Peyer's patch (tissue), 4 donors: Measurements from ENCODE around the gene SLC1A5. TPM values are rescaled to one million over a fixed set of nuclear protein-coding genes. Genes with fewer than 3 reads are reported as not detected.

Source experiments
- DNase-seq, 3 donors: peaks; one replicate each; pipeline ENCODE4 v3.0.0-alpha.2; 2017 to 2019
- H3K27ac ChIP-seq, 4 donors: fragments of 200-600 bp; sonication (generic); one replicate each; pipeline ENCODE4 v1.5.1; 2016 to 2019
- H3K27me3 ChIP-seq, 2 donors: fragments of 200-600 bp; sonication (generic); one replicate each; pipeline ENCODE4 v1.5.1; 2019
- H3K36me3 ChIP-seq, 3 donors: fragments of 200-600 bp; sonication (generic); one replicate each; pipeline ENCODE4 v1.5.1; 2016 to 2019
- H3K4me1 ChIP-seq, 4 donors: fragments of 200-600 bp; sonication (generic); one replicate each; pipeline ENCODE4 v1.5.1; 2016 to 2019
- H3K4me3 ChIP-seq, 4 donors: fragments of 200-600 bp; sonication (generic); 1 replicate in 3 of 4; 2 replicates in 1 of 4; pipeline ENCODE4 v1.5.1; 2016 to 2019; ENCODE audit warnings: mild to moderate bottlenecking in 1 of 4
- H3K9me3 ChIP-seq, 4 donors: fragments of 200-600 bp; sonication (generic); one replicate each; pipeline ENCODE4 v1.5.1; 2016 to 2019; ENCODE audit warnings: mild to moderate bottlenecking in 1 of 4
- CTCF ChIP-seq, 6 experiments: fragments of 450-650 bp in 4 of 6; fragments of 200-600 bp in 2 of 6; sonication (generic) in 1 of 6; IDR thresholded peaks; one replicate each; pipeline ENCODE4 v1.5.1; 2017 to 2019; ENCODE audit warnings: antibody characterized with exemption in 6 of 6, mild to moderate bottlenecking in 3 of 6, moderate library complexity in 1 of 6
- POLR2A ChIP-seq, 2 donors: fragments of 450-650 bp; IDR thresholded peaks; one replicate each; pipeline ENCODE4 v1.5.1; 2017; ENCODE audit warnings: antibody characterized with exemption in 2 of 2, mild to moderate bottlenecking in 2 of 2, moderate library complexity in 2 of 2
- total RNA-seq, 4 donors: library from RNA; depleted of rRNA; stranded (reverse); fragments of >200 nt; gene quantifications; one replicate each; pipeline ENCODE4 v1.1.0, GENCODE V29; 2016

The SLC1A5 gene
- total RNA-seq = 10 to 100 TPM; 19.8 to 34.7 (median 31.2) TPM

- H3K4me3 ChIP-seq = peak within 1 kb of the TSS; percentile 82 to 90 (median 86)
- no peaks in the 10 kb centered on the region for H3K9me3 ChIP-seq
- TF ChIP-seq CTCF (IDR thresholded peaks at IDR 0.05) = no peak
- peak; percentile 97 to 98 for TF ChIP-seq POLR2A (IDR thresholded peaks at IDR 0.05)
- H3K27ac ChIP-seq = peak within 1 kb of the TSS; percentile 80 to 96 (median 86)
- peaks cover 0 to 33% (median 16%) of the 10 kb centered on the region in 4 donors for H3K4me1 ChIP-seq
- H3K27me3 ChIP-seq = no peaks in the 10 kb centered on the region
- peaks cover 0 to 2% (median 0%) of the 10 kb centered on the region in 3 donors for H3K36me3 ChIP-seq
- DNase-seq = peak; percentile 96 to 100 (median 99)
Observed at GRCh38 chr19:46788262-46788967, at the start of gene SLC1A5. Gene SLC1A5 (minus strand): TSS chr19:46788594. CDS start chr19:46787965, 629 bp downstream.

GRCh38 chr19:46838160-46838559 lies 49.8 kb upstream of the SLC1A5 start:
- Histone ChIP-seq H3K36me3 (peaks cover 0 to 39% (median 0%) of the 10 kb centered on the region in 3 donors), H3K9me3 (no peaks in the 10 kb centered on the region), H3K4me3 (no peak overlapping the region), H3K4me1 (peaks cover 0 to 12% (median 0%) of the 10 kb centered on the region in 4 donors), H3K27ac (no peak overlapping the region), H3K27me3 (no peaks in the 10 kb centered on the region)
- TF ChIP-seq POLR2A (IDR thresholded peaks at IDR 0.05) = no peak
- TF ChIP-seq CTCF (IDR thresholded peaks at IDR 0.05) = no peak
- DNase-seq = no peak

- no peaks in the 10 kb centered on the region for H3K27me3 ChIP-seq
- H3K9me3 ChIP-seq = no peaks in the 10 kb centered on the region
- H3K27ac ChIP-seq = no peak overlapping the region
- peaks cover 0 to 27% (median 0%) of the 10 kb centered on the region in 3 donors for H3K36me3 ChIP-seq
- TF ChIP-seq POLR2A (IDR thresholded peaks at IDR 0.05) (no peak), CTCF (IDR thresholded peaks at IDR 0.05) (no peak)
- H3K4me1 ChIP-seq = no peaks in the 10 kb centered on the region
- H3K4me3 ChIP-seq = no peak overlapping the region
- no peak for DNase-seq
Observed at GRCh38 chr19:46834984-46835383, 46.6 kb upstream of the SLC1A5 start.

- H3K4me3 ChIP-seq = no peak overlapping the region
- no peak overlapping the region for H3K27ac ChIP-seq
- H3K9me3 ChIP-seq = no peaks in the 10 kb centered on the region
- peaks cover 0 to 18% (median 0%) of the 10 kb centered on the region in 3 donors for H3K36me3 ChIP-seq
- H3K4me1 ChIP-seq = no peaks in the 10 kb centered on the region
- H3K27me3 ChIP-seq = no peaks in the 10 kb centered on the region
- no peak for TF ChIP-seq CTCF (IDR thresholded peaks at IDR 0.05)
- no peak for TF ChIP-seq POLR2A (IDR thresholded peaks at IDR 0.05)
- no peak for DNase-seq
Observed at GRCh38 chr19:46834121-46834520, 45.7 kb upstream of the SLC1A5 start.

- TF ChIP-seq POLR2A (IDR thresholded peaks at IDR 0.05) = no peak
- no peak for TF ChIP-seq CTCF (IDR thresholded peaks at IDR 0.05)
- no peak for DNase-seq
- no peak overlapping the region for H3K4me3 ChIP-seq
- no peaks in the 10 kb centered on the region for H3K9me3 ChIP-seq
- no peaks in the 10 kb centered on the region for H3K36me3 ChIP-seq
- H3K27ac ChIP-seq = no peak overlapping the region
- H3K27me3 ChIP-seq = no peaks in the 10 kb centered on the region
- H3K4me1 ChIP-seq = no peaks in the 10 kb centered on the region
Observed at GRCh38 chr19:46830864-46831263, 42.5 kb upstream of the SLC1A5 start.
